GM23338 (cell line): ENCODE measurements around the gene UPK3B.
"Not testable (repeated sequence)": the region's sequence is repeated elsewhere in the genome, so short reads cannot be mapped to it uniquely, and the experiment has no call there.

Experiments
- CTCF ChIP-seq, 2 experiments: fragments of 200-600 bp in 1 of 2; sonication (generic) in 1 of 2; conservative IDR thresholded peaks; 2 replicates each; pipeline versions ENCODE4 v1.5.1 to v1.6.1; 2016 to 2017; ENCODE audit warnings: antibody characterized with exemption in 2 of 2, low read depth in 2 of 2, mild to moderate bottlenecking in 2 of 2, moderate library complexity in 1 of 2
- EZH2phosphoT487 ChIP-seq: fragments of 200-600 bp; sonication (generic); IDR thresholded peaks from one replicate; pipeline ENCODE4 v1.8.1; 2018; ENCODE audit warnings: antibody characterized with exemption; ENCODE audit not compliant: unreplicated experiment
- POLR2AphosphoS5 ChIP-seq: IDR thresholded peaks from 2 replicates; pipeline ENCODE4 v1.6.1; 2016; ENCODE audit warnings: antibody characterized with exemption, low read depth
- STAT1 ChIP-seq: IDR thresholded peaks from one replicate; pipeline ENCODE4 v1.6.1; 2016; ENCODE audit warnings: antibody characterized with exemption; ENCODE audit not compliant: unreplicated experiment

GRCh38 chr7:76486618-76487017 is 23.7 kb upstream of the UPK3B start:
- TF ChIP-seq STAT1; CTCF (conservative IDR thresholded peaks at IDR 0.05; ENCODE audit: low read depth in 2 of 2); POLR2AphosphoS5; EZH2phosphoT487: not testable (repeated sequence)
